Non-pigmented ciliary epithelial cell (primary cell): Measurements from ENCODE around the gene MLH1.
"Not testable (repeated sequence)": the region's sequence is repeated elsewhere in the genome, so short reads cannot be mapped to it uniquely, and the experiment has no call there.

ENCODE experiments used
- DNase-seq: peaks from one replicate; pipeline ENCODE4 v3.0.0-alpha.2; 2010; ENCODE audit warnings: low read depth

Gene MLH1

GRCh38 chr3:36993326-36994283 lies at the start of gene MLH1:
TSS of gene MLH1 (plus strand) at chr3:36993518. CDS start at chr3:36993548, 30 bp downstream.
- peak; percentile 100 for DNase-seq

DNA sequence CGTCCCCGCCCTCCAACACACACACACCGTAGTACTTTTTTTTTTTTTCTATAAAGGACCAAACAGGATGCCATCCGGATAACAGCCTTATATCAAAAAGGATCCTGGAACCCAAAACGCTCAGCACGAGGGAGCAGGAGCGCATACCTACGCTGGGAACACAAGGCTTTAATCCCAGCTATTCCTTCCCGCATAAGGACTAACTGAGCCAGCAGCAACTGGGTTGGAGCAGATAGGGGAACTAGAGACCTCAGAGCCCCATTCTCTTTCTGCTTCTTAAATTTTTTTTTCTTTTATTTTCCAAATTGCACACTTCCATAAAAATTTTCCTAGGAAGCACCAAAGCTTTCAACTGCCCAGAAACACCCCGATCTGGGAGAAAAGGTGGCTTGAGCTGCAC lies 49.7 kb upstream of the MLH1 start:
- DNase-seq, result no peak

- DNase-seq, result no peak
Measured at GRCh38 chr3:36944012-36944640, 49.2 kb upstream of the MLH1 start.

GRCh38 chr3:36944641-36945270 lies 48.6 kb upstream of the MLH1 start, which contains the start of gene TRANK1:
TSS of gene TRANK1 (minus strand) at chr3:36945054. CDS start at chr3:36944809, 245 bp downstream.
- DNase-seq, result no peak

DNA sequence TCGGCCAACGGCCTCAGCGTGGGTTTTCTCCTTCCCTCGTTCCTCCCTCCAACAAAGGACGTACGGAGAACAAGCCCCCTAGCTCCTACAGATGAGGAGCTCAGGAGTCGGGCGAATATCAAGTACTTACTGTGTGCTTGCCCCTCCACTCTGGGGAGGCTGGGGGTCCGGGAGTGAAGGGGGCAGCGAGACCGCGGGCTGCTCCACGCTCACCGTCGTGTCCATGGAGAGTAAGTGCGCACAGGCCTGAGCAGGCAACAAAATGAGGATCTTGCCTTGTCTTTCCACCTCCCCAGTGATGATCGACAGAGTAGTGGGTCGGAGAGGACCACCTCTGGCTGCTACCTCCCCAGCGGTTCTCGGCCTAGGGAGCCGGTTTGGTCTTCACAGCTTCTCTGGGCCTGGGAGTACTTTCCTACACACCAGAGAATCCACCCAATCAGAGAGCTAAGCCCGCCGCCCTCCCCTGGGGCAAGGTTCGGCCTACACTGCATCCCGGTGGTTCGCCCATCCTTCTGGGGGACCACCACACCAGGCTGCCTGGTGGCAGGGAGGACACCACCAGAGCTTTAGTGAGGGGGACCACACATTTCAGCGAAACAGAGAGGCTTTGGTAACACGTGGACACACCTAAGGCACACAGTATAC lies 47.9 kb upstream of the MLH1 start:
- no peak for DNase-seq

GRCh38 chr3:36947814-36948213 lies 45.5 kb upstream of the MLH1 start:
- not testable (repeated sequence) for DNase-seq

GRCh38 chr3:36954452-36955134 lies 38.7 kb upstream of the MLH1 start:
- no peak for DNase-seq

GRCh38 chr3:36956155-36956554 lies 37.2 kb upstream of the MLH1 start:
- DNase-seq, result no peak

- DNase-seq, result no peak
Measured at GRCh38 chr3:36957063-36957462, 36.3 kb upstream of the MLH1 start.

DNA sequence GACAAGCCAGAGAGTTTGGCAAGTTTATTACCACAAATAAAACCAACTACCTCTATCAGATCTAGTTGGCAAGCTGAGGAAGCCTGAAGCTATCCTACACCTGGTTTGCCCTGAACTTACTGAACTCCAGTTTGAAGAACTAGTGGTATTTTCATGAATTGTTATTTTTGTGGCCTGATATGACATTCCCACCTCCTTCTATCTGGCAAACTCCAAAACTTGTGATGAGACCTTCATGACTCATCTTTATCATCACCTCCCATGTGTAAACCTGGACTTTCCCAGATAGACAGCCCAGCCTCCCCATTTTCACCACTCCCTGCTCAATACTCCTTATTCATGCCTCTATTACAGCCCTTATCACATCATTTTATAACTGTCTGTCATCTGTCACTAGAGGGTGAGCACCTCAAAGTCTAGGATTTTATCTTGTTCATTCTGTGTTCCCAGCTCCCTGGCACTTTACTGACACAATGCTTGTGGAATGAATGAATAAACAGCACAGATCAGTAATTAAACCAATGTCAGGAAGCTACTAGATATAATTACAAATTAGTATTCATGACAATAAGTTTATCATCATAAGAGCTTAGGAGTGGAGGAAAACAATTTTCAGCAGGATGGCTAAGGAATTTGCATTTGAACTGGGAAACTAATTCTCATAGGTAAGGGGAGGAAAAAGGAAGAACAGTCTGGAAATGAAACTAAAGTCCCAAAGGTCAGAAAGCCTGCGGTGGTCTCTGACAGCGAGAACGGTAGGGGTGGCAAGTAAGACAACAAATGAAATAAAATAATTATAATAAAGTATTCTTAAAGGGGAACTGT lies 35.2 kb upstream of the MLH1 start:
- DNase-seq, result peak; percentile 43

GRCh38 chr3:36959821-36960220 lies 33.5 kb upstream of the MLH1 start:
- DNase-seq, result no peak

DNA sequence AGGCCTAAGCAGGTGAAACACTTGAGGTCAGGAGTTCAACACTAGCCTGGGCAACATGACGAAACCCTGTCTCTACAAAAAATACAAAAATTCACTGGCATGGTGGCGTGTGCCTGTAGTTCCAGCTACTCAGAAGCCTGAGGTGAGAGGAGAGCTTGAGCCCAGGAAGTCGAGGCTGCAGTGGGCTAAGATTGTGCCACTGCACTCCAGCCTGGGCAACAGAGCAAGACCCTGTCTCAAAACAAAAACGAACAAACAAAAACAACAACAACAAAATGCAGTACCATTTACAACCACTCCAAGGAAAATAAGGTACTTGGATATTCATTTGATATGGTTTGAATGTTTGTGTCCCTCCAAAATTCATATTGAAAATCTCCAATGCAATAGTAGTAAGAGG lies 32.8 kb upstream of the MLH1 start:
- DNase-seq, result no peak

GRCh38 chr3:36963008-36963407 lies 30.3 kb upstream of the MLH1 start:
- DNase-seq, result not testable (repeated sequence)

GRCh38 chr3:36964331-36964730 lies 29.0 kb upstream of the MLH1 start:
- DNase-seq, result no peak

DNA sequence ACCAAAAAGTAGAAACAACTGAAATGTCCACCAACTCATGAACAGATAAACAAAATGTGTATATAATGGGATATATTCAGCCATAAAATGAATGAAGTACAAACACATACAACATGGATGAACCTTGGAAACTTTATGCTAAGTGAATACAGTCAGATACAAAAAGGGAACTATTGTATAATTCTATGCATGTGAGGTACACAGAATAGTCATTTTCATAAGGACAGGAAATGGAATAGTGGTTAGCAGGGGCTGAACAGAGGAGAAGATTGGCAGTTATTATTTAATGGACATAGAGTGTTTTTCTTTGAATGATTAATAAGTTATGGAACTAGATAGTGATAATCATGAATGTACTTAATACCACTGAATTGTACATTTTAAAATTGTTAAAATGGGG lies 28.5 kb upstream of the MLH1 start:
- no peak for DNase-seq

DNA sequence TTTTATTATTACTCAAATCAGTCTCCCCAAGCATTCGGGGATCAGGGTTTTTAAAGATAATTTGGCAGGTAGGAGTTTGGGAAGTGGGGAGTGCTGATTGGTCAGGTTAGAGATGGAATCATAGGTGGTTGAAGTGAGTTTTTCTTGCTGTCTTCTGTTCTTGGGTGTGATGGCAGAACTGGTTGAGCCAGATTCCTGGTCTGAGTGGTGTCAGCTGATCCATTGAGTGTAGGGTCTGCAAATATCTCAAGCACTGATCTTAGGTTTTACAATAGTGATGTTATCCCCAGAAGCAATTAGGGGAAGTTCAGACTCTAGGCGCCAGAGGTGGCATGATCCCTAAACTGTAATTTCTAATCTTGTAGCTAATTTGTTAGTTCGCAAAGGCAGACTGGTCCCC lies 27.9 kb upstream of the MLH1 start:
- no peak for DNase-seq

GRCh38 chr3:36969085-36969484 lies 24.2 kb upstream of the MLH1 start:
- DNase-seq, result no peak

GRCh38 chr3:36969540-36970432 lies 23.5 kb upstream of the MLH1 start:
- peak; percentile 70 for DNase-seq

GRCh38 chr3:36972163-36972562 lies 21.2 kb upstream of the MLH1 start:
- DNase-seq, result no peak

- DNase-seq, result no peak
Measured at GRCh38 chr3:36973139-36973538, 20.2 kb upstream of the MLH1 start.
